Stimulated activated CD4-positive, alpha-beta T cell treated with anti-CD3 and anti-CD28 coated beads, Interleukin-12 subunit alpha, Interleukin-12 subunit beta, amount 100 ng/mL, for 48 hours (primary cell): ENCODE data around the gene BLID.

Experiments used
- DNase-seq, 3 donors: peaks; one replicate each; pipeline ENCODE4 v3.0.0-alpha.2; 2020; ENCODE audit warnings: low read depth in 2 of 3, low spot score in 1 of 3

BLID gene

DNA sequence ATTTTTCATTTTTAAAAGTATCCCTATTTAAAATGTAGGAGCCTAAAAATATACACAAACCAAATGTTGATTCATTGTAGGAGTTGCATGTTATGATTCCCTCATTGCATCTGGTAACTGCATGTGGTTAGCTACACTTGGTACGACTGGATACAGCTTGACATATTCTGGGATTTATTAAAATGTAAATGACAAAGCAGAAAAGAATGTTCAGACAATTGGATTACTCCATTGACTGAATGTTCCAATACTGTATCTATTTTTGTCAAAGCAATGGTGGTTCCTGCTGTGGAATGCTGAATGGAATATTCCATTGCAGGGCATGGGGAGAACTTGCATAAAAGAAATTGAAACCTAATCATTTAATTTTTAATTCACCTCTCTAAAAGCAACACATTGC, 30.8 kb downstream of the BLID start:
- no peak for DNase-seq

DNA sequence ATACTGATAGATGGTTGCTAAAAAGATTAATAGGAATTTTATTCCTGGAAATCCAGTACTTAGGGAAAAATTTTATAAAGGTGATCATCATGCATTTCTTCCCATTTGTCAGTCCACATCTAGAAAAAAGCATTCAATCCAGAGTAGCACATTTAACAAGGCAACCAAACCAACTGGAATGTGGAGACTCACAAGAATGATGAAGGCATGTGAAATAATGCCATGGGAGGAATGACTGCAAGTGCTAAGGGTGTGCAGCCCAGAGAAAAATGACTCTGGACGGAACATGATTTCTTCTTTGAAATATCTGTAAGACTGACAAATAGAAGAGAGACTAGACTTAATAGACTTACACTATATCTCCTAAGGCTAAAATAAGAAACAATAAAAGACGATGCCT, 33.8 kb downstream of the BLID start:
- DNase-seq, result no peak

DNA sequence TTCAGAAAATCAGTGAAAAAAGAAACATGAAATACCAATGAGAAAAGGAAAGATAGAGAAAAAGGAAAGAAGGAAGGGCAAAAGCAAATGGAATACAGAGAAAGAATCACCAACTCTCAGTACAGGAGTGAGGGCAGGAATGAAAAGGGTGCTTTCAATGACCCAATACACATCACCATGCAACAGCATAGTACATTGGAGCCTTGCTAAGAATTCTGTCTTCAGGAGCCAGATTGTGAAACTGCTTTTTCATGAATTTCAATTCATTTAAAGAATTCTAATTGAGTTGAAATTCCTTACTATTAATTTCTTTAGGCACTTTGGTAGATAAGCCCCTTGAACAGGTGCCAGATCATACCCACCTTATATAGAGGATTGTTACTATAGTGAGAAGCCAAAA, 34.9 kb downstream of the BLID start:
- no peak for DNase-seq

DNA sequence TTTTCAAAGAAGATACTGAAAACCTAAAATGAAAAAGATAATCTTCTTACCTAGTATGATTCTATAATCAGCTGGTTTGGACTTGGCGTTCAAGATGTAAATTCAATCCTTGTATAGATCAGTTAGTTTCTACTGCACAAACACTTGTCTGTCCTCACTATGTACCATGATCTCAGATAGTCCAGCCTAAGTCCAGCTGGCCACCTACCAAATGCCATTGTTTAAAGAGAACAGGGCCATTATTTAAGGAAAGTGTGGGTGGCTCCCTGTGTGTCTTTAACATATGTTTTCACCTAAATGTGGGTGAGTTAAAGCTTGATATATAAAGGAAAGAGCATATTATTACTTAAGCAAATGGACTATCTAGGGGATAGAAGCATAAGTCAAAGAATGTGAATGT, 38.6 kb downstream of the BLID start:
- DNase-seq, result no peak

DNA sequence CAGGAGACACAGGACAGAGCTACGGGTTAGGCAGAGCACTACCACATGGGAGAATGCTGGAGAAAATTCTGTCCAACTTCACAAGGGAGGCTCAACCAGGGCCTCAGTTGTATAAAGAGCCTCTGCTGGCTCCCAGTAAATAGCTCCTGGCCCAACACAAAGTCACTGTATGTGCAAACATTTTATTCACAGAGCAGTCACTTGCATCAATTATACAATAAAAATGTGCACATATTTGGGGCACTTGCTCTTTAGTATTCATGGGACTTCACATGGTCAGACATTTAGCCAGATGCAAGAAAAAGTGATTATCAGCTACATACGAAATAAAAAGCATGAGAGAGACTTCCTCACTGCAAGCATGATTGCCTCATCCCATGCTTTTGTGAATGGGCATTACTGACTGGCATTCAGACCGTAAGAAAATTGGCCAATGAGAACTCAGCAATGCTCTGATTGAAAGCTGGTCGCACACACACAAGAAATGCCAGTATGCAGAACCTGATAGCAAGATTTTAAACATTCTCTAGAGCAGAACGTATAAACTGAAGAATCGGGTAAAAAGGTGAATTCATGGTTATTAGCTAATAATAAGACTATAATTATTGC, 39.4 kb downstream of the BLID start:
- DNase-seq, result no peak

DNA sequence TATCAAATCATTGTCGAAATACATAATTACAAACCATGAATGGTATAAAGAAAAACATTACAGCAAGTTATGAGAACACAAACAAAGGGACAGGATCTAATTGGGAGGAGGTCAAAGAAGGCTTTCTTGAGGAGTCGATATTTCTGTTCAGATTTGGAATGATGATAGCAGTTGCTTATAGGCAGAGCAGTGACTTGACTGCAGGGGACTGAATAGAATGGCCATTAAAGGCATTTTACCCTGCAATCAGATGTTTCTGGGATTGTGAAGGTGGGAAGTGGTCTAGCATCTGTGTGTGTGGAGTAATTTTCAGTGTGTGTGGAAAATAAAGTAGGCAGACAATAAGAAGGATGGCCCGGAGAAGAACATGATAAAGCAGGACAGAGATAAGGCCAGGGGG, 41.0 kb downstream of the BLID start:
- DNase-seq, result no peak

DNA sequence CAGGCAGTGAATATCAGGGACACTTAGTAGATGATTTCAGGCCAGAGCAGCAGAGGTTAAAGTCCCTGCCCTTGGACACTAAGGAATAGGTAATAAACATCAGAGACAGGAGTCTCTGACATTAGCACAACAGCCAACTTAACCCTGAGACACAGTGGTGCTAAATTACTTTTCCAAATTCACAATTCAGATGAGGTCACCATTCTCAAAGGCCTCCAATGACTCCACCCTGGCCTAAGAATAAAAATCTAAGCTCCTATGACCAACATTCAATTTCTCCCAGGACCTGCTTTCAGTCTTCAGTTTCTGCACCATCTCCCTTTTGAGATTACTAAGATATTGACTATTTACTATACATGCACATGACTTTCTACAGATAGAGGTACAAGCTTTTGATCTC, 42.0 kb downstream of the BLID start:
- DNase-seq, result no peak

DNA sequence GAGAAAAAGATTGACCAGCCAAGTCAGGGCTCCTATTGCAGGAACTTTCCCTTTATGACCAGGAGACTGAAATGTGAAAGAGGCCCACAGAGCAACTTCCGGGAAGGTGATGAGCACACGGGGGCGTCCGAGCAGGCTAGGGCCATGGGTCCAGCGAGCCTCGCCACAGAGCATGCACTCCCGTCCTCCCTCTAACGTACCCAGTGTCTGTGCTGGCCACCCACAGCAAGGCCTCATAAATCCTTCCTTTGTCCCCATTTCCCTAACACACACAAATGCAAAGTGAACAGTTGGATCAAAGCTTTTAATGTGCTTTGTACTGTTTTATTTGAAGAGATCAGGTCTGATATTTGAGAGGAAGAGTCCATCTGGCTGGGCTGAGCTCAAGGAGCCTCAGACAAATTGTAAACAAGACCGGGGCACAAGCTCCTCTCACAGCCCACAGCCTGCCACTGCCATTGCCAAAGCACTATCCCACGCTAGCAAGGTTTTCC, 44.3 kb downstream of the BLID start:
- DNase-seq, result no peak

DNA sequence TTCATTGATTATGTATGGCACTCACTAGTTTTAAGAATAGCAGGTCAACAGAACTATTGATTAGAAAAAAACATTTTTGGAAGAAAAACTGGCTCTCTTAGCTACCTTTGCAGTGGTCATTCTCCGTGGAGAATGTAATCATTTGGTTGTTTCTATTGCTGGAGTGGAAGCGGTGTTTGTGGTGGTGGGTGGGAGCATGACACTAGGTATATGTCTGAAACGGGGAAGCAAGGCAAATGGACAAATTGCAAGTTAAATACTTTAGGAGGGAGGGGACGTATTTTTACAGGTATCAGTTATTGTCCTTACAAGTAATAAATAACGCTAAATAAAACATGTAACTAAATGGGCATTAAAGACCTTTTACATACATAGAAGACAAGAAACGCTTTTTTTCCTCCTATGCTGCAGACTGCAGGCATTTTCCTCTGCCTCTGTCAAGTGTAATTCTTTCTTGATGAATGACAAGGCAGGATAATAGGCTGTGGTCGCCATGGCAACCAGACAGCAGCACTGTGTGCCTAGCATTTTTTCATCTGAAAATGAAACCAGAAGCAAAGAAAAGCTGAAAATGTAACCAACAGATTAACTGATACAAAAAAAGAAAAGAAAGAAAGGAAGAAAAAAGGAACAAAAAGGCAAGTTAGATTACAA, 46.2 kb downstream of the BLID start:
- no peak for DNase-seq

DNA sequence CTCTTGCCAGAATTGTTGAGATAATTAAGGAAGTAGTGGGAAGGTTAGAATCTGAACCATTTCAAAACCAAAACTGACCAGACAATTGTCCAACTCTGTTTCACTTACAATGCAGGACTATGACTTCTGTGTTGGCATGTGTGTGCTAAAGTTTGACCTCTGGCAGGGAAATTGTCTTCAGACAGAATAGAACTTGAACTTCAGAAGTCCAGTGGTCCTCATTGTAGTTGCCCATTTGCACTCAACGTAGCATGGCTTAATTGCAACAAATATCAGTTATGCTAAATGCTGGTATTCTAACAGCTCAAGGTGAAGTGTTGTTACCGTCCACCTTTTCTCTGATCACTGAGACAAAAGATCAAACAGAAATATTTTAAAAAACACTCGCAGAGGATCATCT, 47.2 kb downstream of the BLID start:
- DNase-seq, result no peak

DNA sequence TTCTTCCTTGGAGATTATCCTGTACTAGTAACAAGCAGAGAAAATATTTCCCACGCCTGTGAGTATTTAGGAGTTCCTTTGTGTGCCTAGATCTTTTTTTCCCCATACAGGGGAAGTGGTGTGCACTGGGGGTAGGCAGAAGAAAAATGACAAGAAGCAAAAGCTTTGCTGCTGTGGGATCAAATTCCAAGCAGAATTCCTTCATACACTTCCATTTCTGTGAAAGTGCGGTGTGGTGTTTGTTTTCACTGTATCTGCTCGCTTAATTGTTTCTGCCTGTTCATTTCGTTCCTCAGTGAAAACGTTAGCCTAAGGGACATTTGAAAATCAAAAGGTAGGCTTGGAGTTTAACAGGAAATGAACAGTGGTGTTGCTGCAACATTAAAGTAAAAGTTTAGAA, 47.9 kb downstream of the BLID start:
- no peak for DNase-seq
